Fibroblast of skin of back (primary cell): ENCODE data around the gene CC2D1A.

Experiments used
- DNase-seq: peaks from one replicate; pipeline ENCODE4 v3.0.0-alpha.2; 2013

Gene CC2D1A

DNA sequence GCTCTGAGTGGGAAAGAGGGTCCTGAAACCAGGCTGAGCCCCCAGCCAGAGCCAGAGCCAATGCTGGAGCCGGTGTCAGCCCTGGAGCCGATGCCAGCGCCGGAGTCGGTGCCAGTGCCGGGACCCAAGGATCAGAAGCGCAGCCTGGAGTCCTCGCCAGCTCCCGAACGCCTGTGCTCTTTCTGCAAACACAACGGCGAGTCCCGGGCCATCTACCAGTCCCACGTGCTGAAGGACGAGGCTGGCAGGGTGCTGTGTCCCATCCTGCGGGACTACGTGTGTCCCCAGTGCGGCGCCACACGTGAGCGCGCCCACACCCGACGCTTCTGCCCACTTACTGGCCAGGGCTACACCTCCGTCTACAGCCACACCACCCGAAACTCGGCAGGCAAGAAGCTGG lies 28.7 kb upstream of the CC2D1A start:
- no peak for DNase-seq

DNA sequence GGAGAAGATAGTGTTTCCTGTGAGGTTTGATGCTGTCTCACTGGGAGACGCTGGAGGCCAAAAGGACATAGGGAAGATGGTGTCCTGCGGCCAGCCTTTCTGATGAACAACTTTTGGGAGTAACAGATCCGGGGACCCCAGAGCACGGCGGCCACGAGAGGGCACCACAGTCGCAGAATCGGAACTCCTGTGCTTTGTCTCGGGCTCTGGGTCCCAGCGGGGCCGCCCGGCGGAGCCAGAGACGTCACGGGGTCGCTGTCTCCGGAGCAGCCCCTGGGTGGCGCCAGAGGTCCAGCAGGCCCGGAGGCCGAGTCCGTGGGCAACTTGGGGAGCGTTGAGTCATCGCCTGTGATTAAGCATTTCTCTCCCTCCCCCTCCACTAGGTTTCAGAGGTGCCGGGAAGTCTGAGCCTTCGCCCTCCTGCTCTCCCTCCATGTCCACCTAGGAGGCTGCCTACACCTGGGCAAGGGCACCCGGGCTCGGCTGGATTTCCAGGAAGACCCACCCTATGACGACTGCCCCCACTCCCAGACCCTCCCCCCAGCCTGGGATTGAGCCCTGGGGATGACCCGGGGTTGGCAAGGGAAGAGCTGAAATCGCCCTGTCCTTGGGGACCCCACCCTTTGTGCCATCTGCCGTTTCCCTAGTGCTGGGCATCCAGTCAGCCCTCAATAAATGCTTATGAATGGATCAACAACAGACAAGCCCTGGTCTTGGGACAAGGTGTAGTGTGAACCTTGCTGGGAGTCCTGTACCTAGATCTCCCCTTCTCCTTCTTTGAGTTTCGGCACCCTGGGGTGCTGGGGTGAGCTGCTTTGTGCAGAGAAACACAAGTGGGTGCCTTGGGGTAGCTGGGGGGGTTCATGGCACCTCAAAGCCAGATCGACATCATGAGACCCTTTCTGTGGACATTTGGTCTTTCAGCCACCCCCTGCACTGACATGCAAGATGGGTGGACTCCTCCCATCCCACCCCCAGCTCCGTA lies 25.6 kb upstream of the CC2D1A start:
- DNase-seq = peak; percentile 93

DNA sequence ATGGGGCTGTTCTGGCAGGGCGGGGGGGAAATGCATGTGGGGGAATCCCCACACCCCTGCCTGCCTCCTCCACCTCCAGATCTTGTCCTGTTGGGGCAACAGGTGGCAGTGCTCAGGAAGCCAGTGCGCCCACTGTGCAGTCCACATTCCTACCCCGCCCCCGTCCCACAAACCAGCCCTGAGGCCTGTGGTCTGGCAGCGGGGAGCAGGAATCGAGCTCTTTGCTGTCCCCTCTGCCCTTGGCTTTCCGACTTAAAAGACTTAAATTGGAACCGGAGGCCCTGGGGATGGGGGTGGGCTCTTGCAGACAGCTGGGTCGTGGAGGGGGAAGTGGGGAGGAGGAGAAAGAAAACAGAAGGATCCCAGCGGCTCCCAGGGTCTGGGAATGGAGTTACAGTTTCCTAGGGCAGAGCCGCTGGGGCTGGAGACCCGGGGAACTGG lies 24.7 kb upstream of the CC2D1A start:
- DNase-seq = peak; percentile 34

DNA sequence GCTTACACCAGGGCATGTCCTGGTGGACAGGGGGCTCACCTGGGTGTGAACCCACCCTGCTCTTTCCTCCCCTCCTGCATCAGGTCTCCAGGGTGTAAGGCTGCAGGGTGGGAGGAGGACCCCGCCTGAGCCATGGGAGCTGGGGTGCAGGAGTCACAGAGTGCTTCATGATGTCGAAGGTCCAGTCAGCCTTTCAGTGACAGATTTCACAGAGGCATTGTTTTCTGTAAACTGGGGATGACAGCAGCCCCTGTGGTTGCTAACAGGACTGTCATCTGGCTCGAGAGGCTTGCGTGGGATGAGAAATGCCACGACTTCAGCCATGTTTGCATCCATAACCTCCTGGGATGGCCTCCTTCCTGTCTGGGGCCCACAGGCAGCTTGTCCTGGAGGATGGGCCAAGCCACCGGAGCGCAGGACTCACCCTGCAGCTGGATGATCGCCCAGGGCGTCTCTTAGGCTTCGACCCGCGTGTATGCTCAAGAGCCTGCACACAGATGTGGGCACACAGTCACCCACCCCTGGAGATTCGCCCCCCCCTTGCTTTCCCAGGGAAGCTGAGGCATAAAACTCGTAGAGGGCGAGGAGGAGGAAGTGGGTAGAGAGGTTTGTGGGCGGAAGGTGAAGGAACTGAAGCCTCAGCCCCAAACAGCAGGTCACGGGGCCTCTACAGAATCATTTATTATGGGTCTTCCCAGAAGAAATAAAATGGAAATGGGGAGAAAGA lies 24.1 kb upstream of the CC2D1A start:
- DNase-seq = peak; percentile 51

DNA sequence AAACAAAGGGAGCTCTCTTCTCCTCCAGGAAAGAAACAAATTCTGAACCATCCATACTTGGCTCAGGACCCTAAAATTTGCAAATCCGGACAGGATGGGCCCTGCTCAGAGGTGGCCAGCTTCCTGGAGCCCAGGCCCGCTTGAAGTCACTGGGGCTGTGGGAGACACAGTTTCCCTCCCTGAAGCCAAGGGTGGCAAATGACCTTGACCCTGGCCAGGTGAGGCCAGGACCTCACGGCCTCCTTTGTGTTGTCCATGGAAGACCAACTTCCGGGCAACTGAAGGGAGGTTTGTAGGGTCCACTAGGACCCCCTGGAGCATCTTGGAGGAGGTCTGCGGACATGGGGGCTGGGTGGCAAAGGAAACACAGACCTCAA lies 23.6 kb upstream of the CC2D1A start:
- no peak for DNase-seq

DNA sequence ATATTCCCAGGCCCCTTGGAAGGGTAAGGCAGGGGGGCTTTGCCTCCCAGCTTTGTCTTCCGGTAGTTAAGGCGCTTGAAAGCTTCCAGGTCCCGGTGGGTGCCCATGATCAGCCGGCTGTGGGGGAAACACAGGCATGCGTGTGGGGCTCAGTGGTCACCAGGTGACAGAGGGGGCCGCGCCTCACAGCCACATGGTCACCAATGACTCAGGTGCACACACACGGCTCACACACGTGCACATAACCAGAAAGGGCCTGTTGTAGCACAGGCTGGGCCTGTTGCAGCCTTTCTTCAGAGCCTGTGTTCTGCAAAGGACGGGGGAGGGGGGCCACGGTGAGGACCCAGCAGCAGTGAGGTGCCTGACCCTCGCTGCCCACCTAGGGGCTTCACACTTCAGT lies 23.2 kb upstream of the CC2D1A start:
- no peak for DNase-seq

DNA sequence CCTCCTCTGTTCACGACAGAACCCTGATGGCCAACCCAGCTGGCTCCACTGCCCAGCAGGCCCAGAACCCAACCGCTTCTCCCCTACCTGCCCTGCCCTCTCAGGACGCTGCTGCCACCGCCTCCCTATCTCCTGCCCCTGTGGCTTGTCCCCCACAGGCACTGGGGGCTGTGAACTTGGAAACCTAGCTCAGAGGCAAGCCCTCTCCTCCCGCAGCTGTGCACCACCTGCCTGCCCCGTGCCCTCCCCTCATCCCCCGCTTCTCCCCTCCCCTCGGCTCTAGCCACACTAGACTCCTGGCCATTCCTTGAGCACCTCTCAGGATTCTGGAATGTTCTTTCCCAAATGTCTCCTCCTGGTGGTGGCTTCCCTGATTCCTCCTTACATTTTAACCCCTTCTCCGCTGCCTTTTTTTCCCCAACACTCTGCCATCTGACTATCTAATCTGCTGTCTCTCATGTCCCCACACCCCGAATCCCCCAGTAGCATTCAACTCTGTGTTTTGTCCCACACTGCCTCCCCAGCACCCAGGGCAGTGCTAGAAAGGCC lies 22.4 kb upstream of the CC2D1A start:
- no peak for DNase-seq

DNA sequence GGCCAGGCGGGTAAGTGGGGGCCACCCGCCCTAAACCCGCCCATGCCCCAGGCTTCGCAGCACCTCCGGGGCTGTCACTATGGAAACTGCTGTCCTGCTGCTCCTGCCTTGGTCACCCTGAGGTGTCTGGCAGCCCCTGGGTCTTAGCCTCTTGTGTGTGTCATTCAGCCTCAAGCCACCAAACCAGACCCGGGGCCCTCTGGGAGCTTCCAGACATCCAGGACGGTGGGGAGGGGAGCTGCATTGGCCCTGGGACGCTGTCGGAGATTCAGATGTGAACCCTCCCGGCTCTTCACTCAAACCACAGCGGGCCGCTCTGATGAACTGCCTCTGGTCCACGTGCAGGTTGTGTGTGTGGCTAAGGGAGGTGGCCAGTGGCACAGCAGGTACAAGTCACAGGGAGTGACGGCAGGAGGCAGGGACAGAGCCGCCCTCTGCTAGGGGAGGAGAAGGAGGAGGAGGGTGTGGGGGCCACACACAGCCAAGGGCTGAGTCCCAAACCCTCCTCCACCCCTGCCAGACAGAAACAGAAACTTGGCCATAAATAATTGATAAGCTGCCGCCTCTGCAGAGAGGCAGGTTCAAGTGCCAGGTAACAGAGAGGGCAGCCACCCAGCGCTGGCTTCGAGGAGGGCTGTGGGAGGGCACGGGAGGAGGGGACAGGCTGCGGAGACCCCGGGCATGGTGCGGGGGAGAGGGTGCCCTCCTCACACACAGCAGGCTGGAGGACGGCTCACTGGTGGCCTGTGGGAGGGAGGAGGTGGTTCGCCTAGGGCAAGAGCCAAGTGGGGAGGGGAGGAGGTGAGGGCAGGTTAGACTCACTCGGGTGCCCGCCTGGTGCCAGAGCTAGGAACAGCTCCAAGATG lies 21.0 kb upstream of the CC2D1A start:
- no peak for DNase-seq

DNA sequence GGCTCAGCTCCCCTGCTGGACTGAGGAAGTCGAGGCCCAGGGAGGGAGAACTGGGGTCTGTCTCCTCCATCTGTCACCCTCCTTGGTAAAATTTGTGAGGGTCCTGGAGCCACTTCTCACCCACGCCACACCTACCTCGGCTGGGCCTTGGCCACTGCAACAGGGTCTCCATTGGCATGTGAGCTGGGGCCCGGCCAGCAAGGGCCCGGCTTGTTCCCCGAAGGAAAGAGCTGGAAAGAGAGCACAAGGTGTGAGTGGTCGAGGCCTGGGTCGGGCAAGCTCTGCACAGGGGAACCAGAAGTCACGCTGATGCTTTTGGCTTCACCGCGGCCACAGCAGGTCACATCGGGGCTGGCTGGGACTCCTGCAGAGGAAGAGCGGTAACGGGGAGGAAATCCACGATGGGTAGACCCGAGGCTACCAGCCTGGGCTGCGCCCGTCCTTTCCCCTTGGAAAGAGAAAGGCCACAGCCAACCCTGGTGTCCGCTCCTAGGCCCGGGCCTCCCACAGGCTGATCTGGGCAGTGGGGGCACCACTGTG lies 20.1 kb upstream of the CC2D1A start:
- no peak for DNase-seq

DNA sequence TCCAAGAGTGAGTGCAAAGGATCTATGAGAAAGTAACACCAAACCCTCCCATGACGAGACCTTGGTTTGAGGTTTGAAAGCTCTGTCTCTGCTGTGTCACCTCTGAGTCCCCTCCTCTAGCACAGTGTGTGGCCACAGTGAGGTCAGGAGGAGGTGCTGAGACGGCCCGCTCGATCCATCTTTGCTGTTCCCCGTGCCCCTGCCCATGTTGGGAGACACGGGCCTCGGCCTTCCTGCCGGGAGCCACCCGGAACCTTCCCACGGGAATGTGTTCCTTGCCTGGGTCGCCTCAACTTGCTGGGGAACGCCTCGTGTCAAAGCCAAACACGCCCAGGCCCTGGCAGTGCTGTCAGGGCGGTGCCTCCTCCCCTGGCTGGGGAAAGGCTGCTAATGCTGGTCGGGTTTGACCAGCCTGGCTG lies 19.0 kb upstream of the CC2D1A start:
- no peak for DNase-seq

DNA sequence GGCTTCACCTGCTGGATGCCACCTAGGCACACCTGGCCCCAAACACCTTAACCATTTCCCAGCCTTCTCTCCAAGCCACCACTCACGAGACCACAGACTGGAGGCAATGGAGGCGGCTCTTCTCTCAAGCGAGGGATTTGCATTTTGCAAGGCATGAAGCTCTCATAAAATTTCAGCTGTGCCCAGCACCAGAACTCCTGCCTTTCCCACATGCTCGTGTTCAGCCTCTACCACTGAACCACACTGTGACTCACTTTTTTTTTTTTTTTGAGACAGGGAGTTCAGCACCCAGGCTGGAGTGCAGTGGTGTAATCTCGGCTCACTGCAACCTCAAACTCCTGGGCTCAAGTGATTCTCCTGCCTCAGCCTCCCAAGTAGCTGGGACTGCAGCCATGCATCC lies 18.5 kb upstream of the CC2D1A start:
- peak; percentile 42 for DNase-seq

DNA sequence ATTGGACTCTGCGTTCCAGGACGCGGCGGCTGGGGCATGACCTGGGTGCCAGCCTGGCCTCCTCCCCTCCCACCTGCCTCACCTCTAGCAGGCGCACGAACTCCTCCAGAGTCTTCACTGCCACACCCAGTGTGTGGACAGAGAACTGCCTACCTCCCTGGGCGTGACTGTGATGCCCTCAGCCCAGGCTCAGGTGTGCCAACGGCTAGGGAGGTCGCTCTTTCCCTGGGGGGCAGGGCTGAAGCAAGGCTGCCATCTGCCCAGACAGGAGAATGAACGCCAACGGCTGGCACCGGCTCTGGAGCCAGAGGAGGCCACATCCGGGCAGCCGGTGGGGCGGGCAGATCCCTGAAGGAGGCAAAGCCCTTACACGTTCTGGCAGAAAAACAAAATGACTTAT lies 17.7 kb upstream of the CC2D1A start:
- no peak for DNase-seq

DNA sequence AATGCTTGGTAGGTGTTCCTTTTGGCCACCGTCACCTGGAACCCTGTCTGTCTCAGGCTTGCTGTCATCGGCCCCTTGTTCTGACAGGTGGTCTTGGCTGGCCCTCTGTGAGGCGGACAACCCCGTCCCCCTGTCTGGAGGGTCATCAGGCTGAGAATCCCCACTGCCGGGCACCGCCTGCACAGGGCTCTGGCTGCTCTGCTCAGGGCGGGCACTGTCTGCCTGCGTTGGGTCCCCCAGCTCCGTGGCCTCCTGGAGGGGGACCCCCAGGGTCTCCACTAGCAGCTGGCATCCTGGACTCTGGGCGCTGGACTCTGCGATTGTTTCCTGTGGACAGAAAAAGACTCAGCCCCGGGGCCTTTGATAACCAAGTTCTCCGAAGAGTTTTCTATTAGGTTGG lies 15.9 kb upstream of the CC2D1A start:
- DNase-seq = no peak

DNA sequence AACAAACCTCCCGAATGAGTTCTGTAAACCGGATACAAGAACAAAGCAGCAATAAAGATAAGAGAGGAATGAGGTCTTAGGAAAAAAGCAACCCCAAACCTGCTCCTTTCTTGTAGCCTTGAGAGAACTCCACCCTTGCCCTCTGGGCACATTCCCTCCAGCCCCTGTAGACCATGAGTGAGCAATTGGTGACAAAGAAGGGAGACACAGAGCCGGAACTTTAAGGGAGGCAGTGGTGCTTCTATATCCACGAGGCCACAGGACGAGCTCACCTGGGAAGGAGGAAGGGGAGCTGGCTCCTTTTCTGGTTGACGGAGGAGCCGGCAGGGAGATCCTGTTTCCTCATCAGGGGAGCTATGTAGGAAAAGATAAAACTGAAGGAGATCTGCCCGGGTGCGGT lies 13.1 kb upstream of the CC2D1A start:
- no peak for DNase-seq

DNA sequence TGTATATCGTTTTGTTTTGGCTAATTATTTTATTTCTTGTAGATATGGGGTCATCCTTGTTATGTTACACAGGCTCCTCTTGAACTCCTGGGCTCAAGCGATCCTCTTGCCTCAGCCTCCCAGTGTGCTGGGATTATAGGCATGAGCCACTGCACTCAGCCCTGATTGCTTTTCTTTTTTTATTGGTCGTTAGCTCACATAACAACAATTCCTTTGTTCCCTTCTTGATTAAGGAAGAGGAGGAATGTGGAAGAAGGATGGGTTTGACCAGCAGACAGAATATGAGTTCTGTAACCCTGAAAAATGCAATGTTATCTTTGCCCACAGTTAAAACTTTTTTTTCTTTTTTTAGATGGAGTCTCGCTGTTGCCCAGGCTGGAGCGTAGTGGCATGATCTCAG lies 11.4 kb upstream of the CC2D1A start:
- DNase-seq = no peak

DNA sequence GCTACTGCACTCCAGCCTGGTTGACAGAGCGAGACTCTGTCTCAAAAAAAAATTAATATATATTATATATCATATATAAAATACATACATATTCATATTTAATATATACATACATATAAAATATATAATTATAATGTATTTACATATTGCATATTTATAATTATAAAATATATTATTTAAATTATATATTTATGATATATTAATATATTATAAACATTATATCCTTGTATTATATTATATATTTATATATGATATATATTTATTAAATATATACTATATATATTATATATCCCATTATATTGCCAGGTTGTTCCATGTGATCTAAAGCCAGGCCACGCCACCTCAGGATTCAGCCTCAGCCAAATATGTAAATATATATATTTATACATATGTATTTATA lies 9.8 kb upstream of the CC2D1A start:
- no peak for DNase-seq

DNA sequence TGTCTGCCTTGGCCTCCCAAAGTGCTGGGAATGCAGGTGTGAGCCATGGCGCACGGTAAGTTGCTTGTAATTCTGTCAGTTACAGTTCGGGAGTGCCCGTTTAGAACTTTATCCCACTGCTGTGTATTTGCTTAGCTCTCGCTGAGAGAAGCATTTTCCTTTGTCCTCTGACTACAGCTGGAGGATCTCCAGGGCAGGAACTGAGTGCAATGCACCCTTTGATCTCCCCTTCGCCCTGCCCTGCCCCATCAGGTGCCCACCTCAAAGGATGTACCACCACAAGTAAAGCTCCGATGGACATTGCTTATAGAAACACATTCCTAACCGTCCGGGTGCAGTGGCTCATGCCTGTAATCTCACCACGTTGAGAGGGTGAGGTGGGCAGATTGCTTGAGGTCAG lies 6.6 kb upstream of the CC2D1A start:
- no peak for DNase-seq

DNA sequence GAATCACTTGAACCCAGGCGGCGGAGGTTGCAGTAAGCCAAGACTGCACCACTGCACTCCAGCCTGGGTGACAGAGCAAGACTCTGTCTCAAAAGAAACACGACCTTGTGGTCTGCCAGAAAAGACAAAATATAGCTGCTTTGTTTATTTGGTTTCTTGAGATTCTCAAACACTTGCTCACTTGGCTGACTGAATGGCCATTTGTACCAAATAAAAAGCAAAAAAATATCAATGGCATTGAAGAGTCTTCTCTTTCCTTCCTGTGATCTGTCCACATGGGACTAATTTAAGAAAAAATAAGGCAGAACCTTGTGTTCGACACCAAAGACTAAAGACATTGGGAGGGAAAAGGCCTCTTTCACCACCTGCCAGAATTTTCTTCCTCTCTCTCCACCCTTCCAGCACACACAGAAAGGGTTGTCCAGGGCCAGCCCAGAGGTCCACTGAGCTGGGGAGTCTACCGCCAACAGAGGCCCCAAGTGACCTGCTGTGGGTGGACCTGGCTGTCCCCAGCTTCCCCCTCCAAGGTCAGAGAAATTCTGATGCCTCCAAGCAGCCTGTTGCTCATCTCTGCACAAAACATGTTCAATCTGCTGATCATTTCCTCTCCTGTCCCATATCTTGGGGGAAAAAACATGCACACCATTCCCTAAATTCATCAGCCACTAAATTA lies 6.0 kb upstream of the CC2D1A start:
- DNase-seq = peak; percentile 19

DNA sequence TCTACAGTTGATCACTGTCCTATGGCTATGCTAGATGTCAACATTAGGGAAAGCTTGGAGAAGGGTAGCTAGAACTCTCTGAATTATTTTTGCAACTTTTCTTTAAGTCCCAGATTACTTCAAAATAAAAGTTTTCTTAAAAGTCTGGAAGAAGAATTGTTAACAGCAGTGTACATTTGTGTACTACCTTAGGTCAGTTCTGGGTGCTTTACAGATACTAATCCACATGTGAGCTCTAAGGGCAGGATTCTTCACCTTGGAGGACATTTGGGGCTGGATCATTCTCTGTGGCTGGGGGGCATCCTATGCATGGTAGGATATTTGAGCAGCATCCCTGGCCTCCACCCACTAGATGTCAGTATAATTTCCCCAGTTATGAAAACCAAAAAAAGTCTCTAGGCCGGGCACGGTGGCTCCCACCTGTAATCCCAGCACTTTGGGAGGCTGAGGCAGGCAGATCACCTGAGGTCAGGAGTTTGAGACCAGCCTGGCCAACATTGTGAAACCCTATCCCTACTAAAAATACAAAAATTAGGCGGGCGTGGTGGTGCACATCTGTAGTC lies 2.9 kb upstream of the CC2D1A start:
- peak; percentile 9 for DNase-seq

DNA sequence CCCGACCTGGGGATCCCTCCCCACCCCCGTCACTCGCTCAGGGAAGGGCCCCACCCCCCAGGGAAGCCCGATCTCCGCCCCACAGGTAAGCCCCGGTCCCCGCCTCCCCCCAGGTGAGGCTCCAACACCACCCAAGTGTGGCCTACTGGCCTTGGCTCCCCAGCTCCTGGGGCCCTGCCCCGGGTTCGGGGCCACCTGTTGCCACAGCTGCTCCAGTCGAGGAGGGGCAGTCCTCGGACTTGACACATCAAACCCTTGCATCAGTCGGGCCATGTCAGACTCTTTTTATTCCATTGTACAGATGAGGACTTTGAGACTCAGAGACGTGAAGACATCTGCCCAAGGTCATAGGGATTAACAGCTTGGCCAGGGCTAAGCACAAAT lies 512 bp downstream of the CC2D1A start:
- no peak for DNase-seq

DNA sequence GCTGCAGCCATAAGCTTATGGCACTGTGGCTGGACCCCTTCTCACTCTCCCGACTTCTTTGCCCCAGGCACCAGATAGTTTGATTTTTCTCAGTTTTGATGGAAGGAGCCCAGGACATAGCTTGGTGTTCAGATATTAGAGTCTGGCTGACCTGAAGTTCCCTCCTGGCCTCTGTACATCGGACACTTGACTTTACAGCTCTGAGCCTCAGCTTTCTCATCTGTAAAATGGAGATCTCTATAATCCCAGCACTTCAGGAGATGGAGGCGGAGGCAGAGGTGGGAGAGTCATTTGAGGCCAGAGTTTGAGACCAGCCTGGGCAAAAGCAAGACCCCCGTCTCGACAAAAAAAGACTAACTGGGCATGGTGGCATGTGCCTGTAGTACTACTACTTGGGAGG lies 909 bp downstream of the CC2D1A start:
- DNase-seq = no peak
